ENCODE data around the gene FAM107B. TPM values are rescaled to one million over a fixed set of nuclear protein-coding genes. Genes with fewer than 3 reads are reported as not detected.

The FAM107B gene
- total RNA-seq, 1 donor from 2014 or later = 286 TPM

DNA sequence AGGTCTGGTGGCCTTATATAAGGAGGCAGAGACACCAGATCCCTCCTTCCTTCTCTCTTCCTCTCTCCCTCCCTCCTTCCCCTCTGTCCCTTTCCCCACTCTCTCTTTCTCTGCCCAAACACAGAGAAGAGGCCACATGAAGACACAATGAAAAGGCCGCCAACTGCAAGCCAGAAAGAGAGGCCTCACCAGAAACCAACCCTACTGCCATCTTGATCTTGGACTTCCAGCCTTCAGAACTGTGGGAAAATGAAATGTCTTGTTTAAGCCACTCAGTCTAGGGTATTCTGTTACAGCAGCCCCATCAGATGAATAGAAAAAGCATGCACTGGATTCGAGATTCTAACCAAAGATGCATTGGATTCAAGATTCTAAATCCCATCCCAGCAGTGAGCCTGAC, 168.1 kb downstream of the FAM107B start:
- ATAC-seq (ENCODE audit: low read depth) (no peak), DNase-seq (no peak)
- Mint-ChIP-seq H3K4me3 (no peak overlapping the region), H3K9me3 (no peaks in the 10 kb centered on the region), H3K27ac (no peak overlapping the region), H3K4me1 (peaks cover 59% of the 10 kb centered on the region), H3K27me3 (no peaks in the 10 kb centered on the region), H3K36me3 (ENCODE audit: low read depth) (peaks cover 19% of the 10 kb centered on the region)
- ChIA-PET CTCF (no interaction called here), POLR2A (interaction anchor here (0.7 to 5.9 kb wide), 5 partner anchors 12 to 135 kb away, joined by 3 to 58 read pairs (median 10); no protein-coding TSS in a partner anchor)
- intact Hi-C loops (cut with micrococcal nuclease) = loop anchor here (5.0 kb wide), 1 partner anchor 536 kb away; no protein-coding TSS in a partner anchor
- TF ChIP-seq, protein P1, sequence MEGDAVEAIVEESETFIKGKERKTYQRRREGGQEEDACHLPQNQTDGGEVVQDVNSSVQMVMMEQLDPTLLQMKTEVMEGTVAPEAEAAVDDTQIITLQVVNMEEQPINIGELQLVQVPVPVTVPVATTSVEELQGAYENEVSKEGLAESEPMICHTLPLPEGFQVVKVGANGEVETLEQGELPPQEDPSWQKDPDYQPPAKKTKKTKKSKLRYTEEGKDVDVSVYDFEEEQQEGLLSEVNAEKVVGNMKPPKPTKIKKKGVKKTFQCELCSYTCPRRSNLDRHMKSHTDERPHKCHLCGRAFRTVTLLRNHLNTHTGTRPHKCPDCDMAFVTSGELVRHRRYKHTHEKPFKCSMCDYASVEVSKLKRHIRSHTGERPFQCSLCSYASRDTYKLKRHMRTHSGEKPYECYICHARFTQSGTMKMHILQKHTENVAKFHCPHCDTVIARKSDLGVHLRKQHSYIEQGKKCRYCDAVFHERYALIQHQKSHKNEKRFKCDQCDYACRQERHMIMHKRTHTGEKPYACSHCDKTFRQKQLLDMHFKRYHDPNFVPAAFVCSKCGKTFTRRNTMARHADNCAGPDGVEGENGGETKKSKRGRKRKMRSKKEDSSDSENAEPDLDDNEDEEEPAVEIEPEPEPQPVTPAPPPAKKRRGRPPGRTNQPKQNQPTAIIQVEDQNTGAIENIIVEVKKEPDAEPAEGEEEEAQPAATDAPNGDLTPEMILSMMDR (IDR thresholded peaks at IDR 0.05) = no peak

DNA sequence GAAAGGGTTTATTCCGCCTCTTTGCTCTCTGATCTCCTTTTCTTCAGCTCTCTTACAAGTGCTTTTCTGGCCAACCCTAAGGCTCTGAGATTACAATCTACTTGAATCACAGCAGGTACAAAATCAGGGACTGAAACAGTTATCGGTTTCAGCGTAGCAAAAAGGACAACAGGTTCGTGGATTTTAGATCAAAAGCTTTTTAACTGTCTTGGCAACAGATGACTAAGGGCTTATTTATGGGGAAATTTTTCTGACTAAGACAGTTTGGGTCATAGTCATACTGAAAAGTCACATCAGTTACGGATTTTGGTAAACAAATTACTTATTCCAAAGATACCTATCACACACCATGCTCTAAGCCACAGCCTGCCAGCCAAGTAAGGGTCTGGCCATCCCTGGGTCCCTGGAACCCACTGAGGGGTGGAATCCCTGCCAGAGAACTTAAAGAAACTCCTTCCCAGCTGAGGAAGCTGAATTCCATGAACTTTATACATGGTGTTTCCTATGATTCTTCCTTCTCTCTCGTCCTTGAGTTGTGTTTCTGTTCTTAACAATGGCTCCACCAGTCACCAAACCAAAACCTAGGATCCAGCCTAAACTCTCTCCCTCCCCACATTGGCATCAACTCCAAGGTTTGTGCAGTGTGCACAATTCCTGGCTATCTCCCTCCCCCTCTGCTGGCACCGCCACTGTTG, 169.3 kb downstream of the FAM107B start:
- ATAC-seq (ENCODE audit: low read depth) (peak; percentile 19), DNase-seq (no peak)
- H3K4me3 Mint-ChIP-seq = peak overlapping the region; percentile 86
- peak overlapping the region; percentile 94 for H3K27ac Mint-ChIP-seq
- H3K9me3 Mint-ChIP-seq = no peaks in the 10 kb centered on the region
- CTCF ChIA-PET = no interaction called here
- POLR2A ChIA-PET = interaction anchor here (0.6 to 5.9 kb wide), 20 partner anchors 8 to 346 kb away, joined by 3 to 58 read pairs (median 6); partner anchors contain the start of genes CDNF, HSPA14 and MSANTD7
- peaks cover 30% of the 10 kb centered on the region for H3K36me3 Mint-ChIP-seq (ENCODE audit: low read depth)
- TF ChIP-seq, protein P1 (IDR thresholded peaks at IDR 0.05) = no peak
- intact Hi-C loops (cut with micrococcal nuclease) = loop anchor here (1.0 to 5.0 kb wide), 4 partner anchors 43 to 537 kb away; partner anchors contain the start of gene MEIG1
- H3K4me1 Mint-ChIP-seq = peaks cover 65% of the 10 kb centered on the region
- H3K27me3 Mint-ChIP-seq = no peaks in the 10 kb centered on the region

DNA sequence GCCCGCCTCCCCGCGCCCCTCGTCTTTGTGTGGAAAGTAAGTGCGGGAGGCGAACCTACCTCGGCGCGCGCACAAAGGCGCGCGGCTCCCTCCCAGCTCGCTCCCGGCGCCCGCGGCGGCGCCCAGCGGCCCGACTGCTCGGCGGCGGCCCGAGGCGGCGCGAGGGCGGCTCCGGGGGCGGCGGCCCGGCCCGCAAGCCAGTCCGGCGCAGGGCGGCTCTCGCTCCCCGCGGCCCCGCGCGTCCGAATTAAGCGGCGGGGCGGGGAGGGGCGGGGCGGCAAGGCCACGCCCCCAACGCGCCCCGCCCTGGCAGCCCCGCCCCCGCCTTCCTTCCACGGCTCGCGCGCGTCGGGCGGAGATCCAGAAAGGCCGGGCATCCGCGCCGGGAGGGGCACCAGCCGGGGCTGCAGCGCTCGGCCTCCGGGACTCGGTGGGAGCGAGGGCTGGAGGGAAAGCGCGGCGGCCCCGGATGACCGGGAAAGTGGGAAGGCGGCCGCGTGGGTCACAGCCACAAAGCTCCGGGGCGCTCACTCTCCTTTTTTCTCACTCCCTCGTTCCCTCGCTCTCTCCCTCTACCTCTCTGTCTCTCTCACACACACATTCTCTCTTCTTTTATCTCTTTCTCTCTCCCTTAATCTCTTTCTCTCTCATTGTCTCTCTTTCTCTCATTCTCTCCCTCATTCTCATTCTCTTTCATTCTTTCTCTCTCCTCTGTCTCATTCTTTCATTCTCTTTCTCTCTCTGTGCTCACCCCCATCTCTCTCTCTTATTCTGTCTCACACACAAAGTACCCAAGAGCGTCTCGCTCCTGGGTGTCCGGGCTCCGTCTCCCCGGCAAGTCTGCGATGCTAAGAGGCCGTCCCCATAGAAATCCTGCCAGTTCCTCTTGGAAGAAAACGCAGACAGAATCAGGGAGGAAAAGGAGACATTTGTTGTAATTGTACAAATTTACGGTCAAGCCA, 170.2 kb downstream of the FAM107B start:
- Mint-ChIP-seq H3K36me3 (ENCODE audit: low read depth) (peaks cover 40% of the 10 kb centered on the region), H3K27ac (peak overlapping the region; percentile 94), H3K9me3 (no peaks in the 10 kb centered on the region), H3K4me1 (peaks cover 68% of the 10 kb centered on the region), H3K27me3 (no peaks in the 10 kb centered on the region), H3K4me3 (peak overlapping the region; percentile 86)
- TF ChIP-seq, protein P1 (IDR thresholded peaks at IDR 0.05) = no peak
- DNase-seq (peak; percentile 72), ATAC-seq (ENCODE audit: low read depth) (peak; percentile 55)
- intact Hi-C loops (cut with micrococcal nuclease) = loop anchor here (1.0 to 5.0 kb wide), 6 partner anchors 44 to 817 kb away; partner anchors contain the start of genes MEIG1 and SUV39H2
- ChIA-PET POLR2A (interaction anchor here (0.5 to 5.9 kb wide), 18 partner anchors 9 to 322 kb away, joined by 3 to 58 read pairs (median 6); partner anchors contain the start of genes CDNF, HSPA14 and MSANTD7), CTCF (no interaction called here)

DNA sequence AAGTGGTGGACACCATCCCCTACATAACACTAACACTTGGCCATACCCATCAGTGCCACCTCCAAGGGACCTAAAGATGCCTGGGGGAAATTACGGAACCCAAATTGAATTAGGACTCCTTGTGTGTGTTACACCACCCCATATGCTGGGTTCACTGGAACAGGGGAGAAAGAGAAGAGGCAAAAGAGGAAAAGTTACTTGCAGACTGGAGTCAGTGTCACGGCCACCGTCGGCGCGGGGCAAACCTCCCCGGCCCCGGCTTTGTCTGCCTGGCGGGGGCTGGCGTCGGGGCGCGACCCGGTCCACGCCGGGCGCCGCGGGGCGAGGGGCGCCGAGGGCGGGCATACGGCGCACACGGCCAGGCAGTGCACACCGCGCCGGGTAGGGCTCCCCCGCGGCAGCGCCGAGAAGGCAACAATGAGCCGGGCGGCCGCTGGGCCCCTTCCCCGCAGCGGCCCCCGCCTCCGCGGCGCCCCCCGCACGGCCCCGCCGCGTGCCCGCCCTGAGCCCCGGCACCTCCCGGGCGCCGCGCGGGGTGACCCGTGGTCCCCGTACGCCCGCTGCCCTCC, 171.1 kb downstream of the FAM107B start:
- intact Hi-C loops (cut with micrococcal nuclease) = loop anchor here (1.0 to 5.0 kb wide), 3 partner anchors 275 to 816 kb away; partner anchors contain the start of genes MEIG1 and SUV39H2
- peak; percentile 43 for DNase-seq
- ATAC-seq (ENCODE audit: low read depth) = peak; percentile 6
- ChIA-PET POLR2A (interaction anchor here (1.0 to 5.9 kb wide), 8 partner anchors 10 to 234 kb away, joined by 3 to 58 read pairs (median 10); partner anchors contain the start of genes CDNF, HSPA14 and MSANTD7), CTCF (no interaction called here)
- TF ChIP-seq, protein P1 (IDR thresholded peaks at IDR 0.05) = no peak
- Mint-ChIP-seq H3K4me1 (peaks cover 68% of the 10 kb centered on the region), H3K27me3 (no peaks in the 10 kb centered on the region), H3K9me3 (no peaks in the 10 kb centered on the region), H3K27ac (peak overlapping the region; percentile 97), H3K4me3 (peak overlapping the region; percentile 99), H3K36me3 (ENCODE audit: low read depth) (peaks cover 47% of the 10 kb centered on the region)

All from activated B cell treated with CpG ODN at 0.5 μM for 24 hours (primary cell).